GM19025 (cell line): ENCODE data around the gene DDTL.
A peak's percentile ranks its signal among the peaks of the same experiment; 100 is the strongest.
"Not testable (repeated sequence)": the region's sequence is repeated elsewhere in the genome, so short reads cannot be mapped to it uniquely, and the experiment has no call there.

Source experiments
- ATAC-seq: cut with Tn5 transposase; IDR thresholded peaks from one replicate; pipeline ENCODE4 v1.9.1; 2021; ENCODE audit warnings: mild to moderate bottlenecking, low read depth, moderate library complexity; ENCODE audit not compliant: unreplicated experiment

The DDTL gene

GRCh38 chr22:23969071-23969470 lies 2.4 kb downstream of the DDTL start:
- ATAC-seq: no peak

DNA sequence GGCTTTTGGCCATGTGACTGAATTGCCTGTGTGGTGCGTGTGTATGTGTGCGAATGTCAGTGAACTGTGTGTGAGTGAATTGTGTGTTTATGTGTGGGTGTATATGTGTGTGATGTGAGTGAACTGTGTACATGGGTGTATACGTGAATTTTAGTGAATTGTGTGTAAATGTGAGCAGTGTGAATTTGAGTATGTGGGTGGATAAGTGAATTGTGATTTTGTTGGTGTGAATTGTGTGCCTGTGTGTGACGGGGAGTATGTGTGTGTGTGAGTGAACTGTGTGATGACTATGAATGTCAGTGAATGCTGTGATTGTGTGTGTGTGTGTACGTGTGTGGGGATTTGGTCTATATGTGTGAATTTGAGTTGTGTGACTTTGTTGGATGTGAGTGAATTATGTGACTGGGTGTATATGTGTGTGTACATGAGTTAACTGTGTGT lies 3.5 kb downstream of the DDTL start:
- no peak for ATAC-seq

GRCh38 chr22:23970816-23971486 lies 4.3 kb downstream of the DDTL start:
- no peak for ATAC-seq

GRCh38 chr22:23971927-23972326 lies 5.2 kb downstream of the DDTL start:
- ATAC-seq: not testable (repeated sequence)

DNA sequence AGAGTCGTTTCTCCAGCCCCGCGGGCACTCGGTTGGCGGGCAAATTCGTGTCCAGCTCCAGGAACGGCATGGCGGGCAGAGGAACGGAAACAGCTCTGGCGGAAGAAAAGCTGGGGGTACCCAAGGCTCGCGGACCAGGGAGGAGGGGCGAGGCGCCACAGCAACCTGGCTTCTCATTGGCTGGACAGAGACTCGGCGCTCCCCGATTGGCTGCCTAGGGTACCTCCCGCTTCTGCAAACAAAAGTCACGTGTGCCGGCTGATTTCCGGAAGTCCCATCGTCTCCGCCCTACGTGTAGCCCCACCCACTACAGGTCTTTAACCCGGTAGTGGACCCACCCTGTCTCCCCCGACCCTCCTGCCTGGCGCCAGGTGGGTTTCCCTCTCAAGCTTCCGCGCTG lies 7.7 kb downstream of the DDTL start, which contains the start of gene DDT:
Gene DDT, minus strand, starts transcription at position 97 of the 400 bp plus-strand sequence. Its CDS starts 27 bp downstream, at position 70.
- peak; percentile 92 for ATAC-seq

DNA sequence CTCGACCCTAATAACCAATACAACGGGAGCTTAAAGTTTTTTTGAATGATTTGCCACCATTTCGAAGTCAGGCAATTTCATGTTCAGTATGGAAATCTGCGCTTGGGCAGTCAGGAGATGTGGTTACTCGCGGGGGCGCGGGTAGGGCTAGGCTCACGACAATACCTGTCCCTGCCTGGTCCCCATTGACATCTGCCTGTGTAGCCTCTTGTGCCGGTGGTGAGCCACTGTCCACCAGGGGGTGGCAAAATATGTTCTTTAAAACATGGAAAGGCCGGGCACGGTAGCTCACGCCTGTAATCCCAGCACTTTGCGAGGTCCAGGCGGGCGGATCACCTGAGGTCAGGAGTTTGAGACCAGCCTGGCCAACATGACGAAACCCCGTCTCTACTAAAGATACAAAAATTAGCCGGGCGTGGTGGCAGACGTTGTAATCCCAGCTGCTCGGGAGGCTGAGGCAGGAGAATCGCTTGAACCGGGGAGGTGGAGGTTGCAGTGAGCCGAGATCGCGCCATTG lies 8.2 kb downstream of the DDTL start:
- peak; percentile 16 for ATAC-seq

- ATAC-seq: not testable (repeated sequence)
Measured at GRCh38 chr22:23977304-23977703, 10.6 kb downstream of the DDTL start.

- not testable (repeated sequence) for ATAC-seq
Measured at GRCh38 chr22:23979557-23980240, 13.0 kb downstream of the DDTL start, which contains the start of gene GSTT2. GSTT2 (plus strand) TSS chr22:23980134.

GRCh38 chr22:23980567-23980966 lies 13.9 kb downstream of the DDTL start:
- not testable (repeated sequence) for ATAC-seq

DNA sequence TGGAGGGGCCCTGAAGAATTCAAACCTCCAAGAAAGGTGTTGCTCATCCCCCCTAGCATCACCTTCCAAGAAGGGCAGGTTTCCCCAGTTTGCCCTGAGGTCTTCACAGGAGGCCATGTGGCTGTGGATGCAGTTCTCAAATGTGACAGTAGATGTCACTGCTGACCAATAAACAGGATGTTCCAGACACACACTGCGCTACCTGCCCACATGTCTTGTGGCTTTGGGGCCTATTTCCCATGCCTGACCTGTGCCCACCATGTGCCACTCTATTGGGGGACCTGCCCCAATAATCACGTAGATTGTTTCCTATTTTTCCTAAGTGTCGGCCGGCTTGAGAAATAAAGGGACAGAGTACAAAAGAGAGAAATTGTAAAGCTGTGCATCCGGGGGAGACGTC lies 17.7 kb downstream of the DDTL start:
- no peak for ATAC-seq

- ATAC-seq: not testable (repeated sequence)
Measured at GRCh38 chr22:23986089-23986488, 19.4 kb downstream of the DDTL start.

GRCh38 chr22:23986538-23987178 lies 20.0 kb downstream of the DDTL start:
- not testable (repeated sequence) for ATAC-seq

GRCh38 chr22:23989583-23990244 lies 23.0 kb downstream of the DDTL start:
- ATAC-seq: not testable (repeated sequence)

GRCh38 chr22:23993080-23993479 lies 26.4 kb downstream of the DDTL start:
- ATAC-seq: not testable (repeated sequence)

GRCh38 chr22:23993581-23994177 lies 27.0 kb downstream of the DDTL start:
- ATAC-seq: not testable (repeated sequence)

GRCh38 chr22:23997092-23997491 lies 30.4 kb downstream of the DDTL start:
- ATAC-seq: no peak

DNA sequence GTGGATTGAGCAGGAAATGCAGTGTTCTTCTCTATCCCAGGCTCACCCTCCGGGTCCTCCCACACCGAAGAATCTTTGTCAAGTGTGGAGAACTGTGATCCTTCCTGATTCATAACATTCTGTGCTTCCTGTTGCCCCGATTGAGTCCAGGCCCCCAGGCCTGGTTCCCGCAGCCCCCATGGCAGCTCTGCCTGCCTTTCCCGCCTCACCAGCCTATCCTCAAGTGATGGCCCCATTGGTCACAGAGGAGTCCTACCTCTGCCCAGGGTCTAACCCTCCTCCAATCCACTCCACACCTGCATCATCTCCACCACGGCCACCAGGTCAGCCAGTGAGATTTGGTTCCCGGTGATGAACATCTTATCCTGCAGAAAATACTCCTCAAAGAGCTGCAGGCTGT lies 33.1 kb downstream of the DDTL start:
- ATAC-seq: not testable (repeated sequence)

- ATAC-seq: no peak
Measured at GRCh38 chr22:24001314-24001713, 34.6 kb downstream of the DDTL start.

DNA sequence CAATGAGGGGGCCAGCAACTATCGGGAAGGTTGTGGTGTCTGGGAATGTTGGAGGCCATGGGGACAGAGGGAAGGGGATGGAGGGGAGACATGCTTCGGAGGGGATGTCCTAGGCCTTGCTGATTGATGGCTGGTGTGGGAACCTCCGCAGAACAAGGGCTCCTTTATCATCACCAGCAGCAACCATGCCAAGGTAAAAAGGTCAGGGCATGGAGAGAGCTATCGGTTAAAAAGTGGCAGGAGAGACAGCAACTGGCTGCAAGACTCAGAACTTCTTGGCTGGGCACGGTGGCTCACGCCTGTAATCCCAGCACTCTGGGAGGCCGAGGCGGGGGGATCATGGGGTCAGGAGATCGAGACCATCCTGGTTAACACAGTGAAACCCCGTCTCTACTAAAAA lies 35.6 kb downstream of the DDTL start:
- ATAC-seq: no peak

GRCh38 chr22:24002851-24003250 lies 36.2 kb downstream of the DDTL start:
- no peak for ATAC-seq
